ENCODE results near the gene CCDC146. TPM values are rescaled to one million over a fixed set of nuclear protein-coding genes. Genes with fewer than 3 reads are reported as not detected.

CCDC146 gene
- 0.75 and 3.0 TPM in 2 replicates for total RNA-seq (ENCODE audit: low replicate concordance)

GRCh38 chr7:77121860-77122681, at the start of gene CCDC146:
Gene CCDC146 (plus strand): TSS chr7:77122615. CDS start chr7:77167669, 45,054 bp downstream.

GRCh38 chr7:77199013-77199966, 76.9 kb downstream of the CCDC146 start, which contains the start of gene FGL2:
Gene FGL2 (minus strand): TSS chr7:77199819. CDS start chr7:77199793, 26 bp downstream.

Other genes starting within 250 kb of the CCDC146 start
- not detected in 2 replicates for gene SPDYE17, start 90.3 kb upstream of the CCDC146 start, total RNA-seq (ENCODE audit: low replicate concordance)
- 0.08 and 0.94 TPM in 2 replicates for gene SPDYE18, start 60.1 kb upstream of the CCDC146 start, total RNA-seq (ENCODE audit: low replicate concordance)
- 2.6 and 9.8 TPM in 2 replicates for gene FGL2, start 77.2 kb downstream of the CCDC146 start, total RNA-seq (ENCODE audit: low replicate concordance)